Measurements from ENCODE around the gene PHLDB2.

The PHLDB2 gene

GRCh38 chr3:111967651-111968274 is 108.7 kb downstream of the PHLDB2 start:
- peak; percentile 67 for DNase-seq

- no peak for DNase-seq
Measured at GRCh38 chr3:111968319-111969054, 109.4 kb downstream of the PHLDB2 start.

- no peak for DNase-seq
Measured at GRCh38 chr3:111970376-111970775, 111.3 kb downstream of the PHLDB2 start.

GRCh38 chr3:111971533-111972130 is 112.6 kb downstream of the PHLDB2 start:
- no peak for DNase-seq

GRCh38 chr3:111972891-111973290 is 113.8 kb downstream of the PHLDB2 start:
- no peak for DNase-seq

GRCh38 chr3:111975131-111975530 is 116.1 kb downstream of the PHLDB2 start:
- no peak for DNase-seq

- DNase-seq: no peak
Measured at GRCh38 chr3:111976254-111976653, 117.2 kb downstream of the PHLDB2 start.

GRCh38 chr3:111978583-111979433 is 119.7 kb downstream of the PHLDB2 start, which contains the start of gene ABHD10:
Gene ABHD10, plus strand, starts transcription at chr3:111979026. Its CDS starts 36 bp downstream, at chr3:111979062.
- peak; percentile 95 for DNase-seq

- no peak for DNase-seq
Measured at GRCh38 chr3:111979434-111980038, 120.5 kb downstream of the PHLDB2 start.

- DNase-seq: no peak
Measured at GRCh38 chr3:111980716-111981456, 121.8 kb downstream of the PHLDB2 start.

GRCh38 chr3:111981457-111981763 is 122.3 kb downstream of the PHLDB2 start:
- no peak for DNase-seq

- no peak for DNase-seq
Measured at GRCh38 chr3:111984636-111985298, 125.7 kb downstream of the PHLDB2 start.

- no peak for DNase-seq
Measured at GRCh38 chr3:111986800-111987199, 127.7 kb downstream of the PHLDB2 start.

GRCh38 chr3:111989061-111989678 is 130.1 kb downstream of the PHLDB2 start:
- no peak for DNase-seq

- no peak for DNase-seq
Measured at GRCh38 chr3:111993038-111993437, 134.0 kb downstream of the PHLDB2 start.

GRCh38 chr3:111998636-111999483 is 139.8 kb downstream of the PHLDB2 start, which contains the start of gene TAGLN3:
Gene TAGLN3, plus strand, starts transcription at chr3:111998922. Its CDS starts 501 bp downstream, at chr3:111999423.
- DNase-seq: no peak

- DNase-seq: no peak
Measured at GRCh38 chr3:111999484-112000324, 140.6 kb downstream of the PHLDB2 start.

GRCh38 chr3:112000367-112000771 is 141.3 kb downstream of the PHLDB2 start:
- DNase-seq: no peak

- DNase-seq: no peak
Measured at GRCh38 chr3:112000966-112001365, 141.9 kb downstream of the PHLDB2 start.
